NB4 (cell line): ENCODE results near the gene AXIN1.

Experiments used
- CTCF ChIP-seq: IDR thresholded peaks from one replicate; pipeline ENCODE4 v1.5.1; 2012; ENCODE audit warnings: low read depth, low read length
- MYC ChIP-seq: IDR thresholded peaks from 2 replicates; pipeline ENCODE4 v1.6.1; 2011; ENCODE audit warnings: low read depth, low read length
- POLR2A ChIP-seq: IDR thresholded peaks from 2 replicates; pipeline ENCODE4 v1.6.1; 2011; ENCODE audit warnings: mild to moderate bottlenecking; ENCODE audit not compliant: insufficient read length; ENCODE audit errors: extremely low read depth
- TF ChIP-seq, protein P1 (sequence below): IDR thresholded peaks from 2 replicates; pipeline ENCODE4 v1.6.1; 2011; ENCODE audit warnings: low read depth, low read length

GRCh38 chr16:370979-371514 lies 18.5 kb upstream of the AXIN1 start:
- TF ChIP-seq CTCF (no peak), POLR2A (no peak), MYC (no peak)
- TF ChIP-seq, protein P1, sequence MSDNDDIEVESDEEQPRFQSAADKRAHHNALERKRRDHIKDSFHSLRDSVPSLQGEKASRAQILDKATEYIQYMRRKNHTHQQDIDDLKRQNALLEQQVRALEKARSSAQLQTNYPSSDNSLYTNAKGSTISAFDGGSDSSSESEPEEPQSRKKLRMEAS = no peak
